Mammary epithelial cell (primary cell): ENCODE data around the gene ZNF292.

Source experiments
- EZH2 ChIP-seq: IDR thresholded peaks from 2 replicates; pipeline ENCODE4 v1.6.1; 2012; ENCODE audit warnings: low read length, inconsistent platforms, borderline replicate concordance
- TF ChIP-seq, protein P1 (sequence below), 2 donors: IDR thresholded peaks in 1 of 2; conservative IDR thresholded peaks in 1 of 2; 2 replicates each; pipeline ENCODE4 v1.5.1; 2011 to 2012; ENCODE audit warnings: inconsistent platforms in 2 of 2, low read length in 2 of 2, mild to moderate bottlenecking in 2 of 2, control low read depth in 1 of 2, low read depth in 1 of 2; ENCODE audit not compliant: insufficient read depth in 1 of 2; ENCODE audit errors: extremely low read depth in 1 of 2

DNA sequence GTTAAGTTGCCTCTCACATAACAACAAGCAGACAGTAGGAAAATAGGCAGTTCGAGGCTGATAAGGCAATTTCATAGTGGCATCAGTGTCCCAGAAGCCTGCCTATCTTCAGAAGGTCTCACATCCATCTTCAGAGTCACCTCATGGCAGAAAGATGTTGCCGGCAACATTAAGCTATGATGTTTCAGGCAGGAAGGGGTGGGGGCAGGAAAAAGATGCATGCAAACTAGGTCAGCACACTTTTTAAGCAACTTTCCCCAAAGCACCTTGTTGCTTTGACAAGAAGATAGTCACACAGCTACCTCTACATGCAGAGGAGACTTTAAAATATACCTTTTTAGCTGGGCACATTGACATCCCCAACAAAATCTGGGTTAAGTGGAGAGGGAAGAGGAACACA is 123.8 kb downstream of the ZNF292 start:
- TF ChIP-seq, protein P1, sequence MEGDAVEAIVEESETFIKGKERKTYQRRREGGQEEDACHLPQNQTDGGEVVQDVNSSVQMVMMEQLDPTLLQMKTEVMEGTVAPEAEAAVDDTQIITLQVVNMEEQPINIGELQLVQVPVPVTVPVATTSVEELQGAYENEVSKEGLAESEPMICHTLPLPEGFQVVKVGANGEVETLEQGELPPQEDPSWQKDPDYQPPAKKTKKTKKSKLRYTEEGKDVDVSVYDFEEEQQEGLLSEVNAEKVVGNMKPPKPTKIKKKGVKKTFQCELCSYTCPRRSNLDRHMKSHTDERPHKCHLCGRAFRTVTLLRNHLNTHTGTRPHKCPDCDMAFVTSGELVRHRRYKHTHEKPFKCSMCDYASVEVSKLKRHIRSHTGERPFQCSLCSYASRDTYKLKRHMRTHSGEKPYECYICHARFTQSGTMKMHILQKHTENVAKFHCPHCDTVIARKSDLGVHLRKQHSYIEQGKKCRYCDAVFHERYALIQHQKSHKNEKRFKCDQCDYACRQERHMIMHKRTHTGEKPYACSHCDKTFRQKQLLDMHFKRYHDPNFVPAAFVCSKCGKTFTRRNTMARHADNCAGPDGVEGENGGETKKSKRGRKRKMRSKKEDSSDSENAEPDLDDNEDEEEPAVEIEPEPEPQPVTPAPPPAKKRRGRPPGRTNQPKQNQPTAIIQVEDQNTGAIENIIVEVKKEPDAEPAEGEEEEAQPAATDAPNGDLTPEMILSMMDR (conservative IDR thresholded peaks at IDR 0.05 in 1 of 2, IDR thresholded peaks at IDR 0.05 in 1 of 2; ENCODE audit: extremely low read depth in 1 of 2, insufficient read depth in 1 of 2, low read depth in 1 of 2, low read length in 2 of 2) = no peak
- TF ChIP-seq EZH2 = no peak
